GM21390 (cell line): ENCODE results near the gene RABEP2.
"Not testable (repeated sequence)": the region's sequence is repeated elsewhere in the genome, so short reads cannot be mapped to it uniquely, and the experiment has no call there.

Experiments used
- ATAC-seq: cut with Tn5 transposase; IDR thresholded peaks from one replicate; pipeline ENCODE4 v1.9.1; 2021; ENCODE audit not compliant: unreplicated experiment

RABEP2 gene

DNA sequence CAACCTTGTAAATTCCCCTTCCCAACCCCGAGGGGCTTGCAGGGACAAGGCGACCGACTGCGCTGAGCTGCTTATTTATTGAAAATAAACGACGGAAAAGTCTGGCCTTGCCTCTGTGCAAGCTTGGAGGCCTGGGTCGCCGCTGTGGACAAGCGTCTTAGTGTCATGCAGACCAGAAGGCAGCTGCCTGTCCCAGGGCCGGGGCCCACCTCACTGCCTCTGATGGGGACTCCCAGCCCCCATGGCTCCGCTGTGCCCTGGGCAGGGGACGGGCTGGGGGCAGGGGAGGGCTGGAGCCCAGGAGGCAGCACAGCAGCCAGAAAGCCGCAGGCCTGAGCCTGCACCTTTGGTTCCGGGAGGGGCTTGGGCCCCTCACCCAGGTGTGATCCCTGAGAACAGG is 20.7 kb downstream of the RABEP2 start:
- ATAC-seq: no peak

DNA sequence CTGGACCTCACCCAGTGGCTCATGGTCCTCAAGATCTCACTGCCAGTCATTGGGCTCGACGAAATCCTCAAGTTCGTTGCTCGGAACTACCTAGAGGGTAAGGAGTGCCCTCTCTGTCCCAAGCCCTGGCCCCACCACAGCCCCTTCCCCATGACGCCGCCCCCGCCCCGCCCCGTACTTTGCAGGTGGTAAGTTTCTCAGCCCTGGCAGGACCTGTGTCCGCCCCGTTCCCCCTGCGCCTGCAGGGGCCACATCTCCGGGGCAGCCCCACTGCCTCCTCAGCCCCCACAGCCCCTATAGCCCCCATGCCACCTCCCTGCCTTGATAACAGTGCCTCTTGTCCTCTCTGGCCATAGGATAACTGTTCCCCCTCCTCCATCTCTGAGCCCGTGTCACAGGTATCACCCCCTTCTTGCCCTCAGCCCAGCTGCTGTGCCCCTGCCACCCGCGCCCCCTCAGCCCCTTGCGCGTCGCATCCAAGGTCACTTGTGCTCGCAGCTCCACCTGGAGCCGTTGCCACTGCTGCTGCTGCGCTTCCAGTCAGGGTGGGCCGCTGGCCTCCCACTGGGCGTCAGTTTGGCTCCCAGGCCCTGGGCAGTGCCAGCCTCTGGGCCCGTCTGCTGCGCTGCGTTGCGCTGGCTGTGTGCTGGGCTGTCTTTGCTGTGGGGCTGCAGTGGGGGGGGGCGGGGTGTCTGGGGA is 21.5 kb downstream of the RABEP2 start:
- ATAC-seq: no peak

DNA sequence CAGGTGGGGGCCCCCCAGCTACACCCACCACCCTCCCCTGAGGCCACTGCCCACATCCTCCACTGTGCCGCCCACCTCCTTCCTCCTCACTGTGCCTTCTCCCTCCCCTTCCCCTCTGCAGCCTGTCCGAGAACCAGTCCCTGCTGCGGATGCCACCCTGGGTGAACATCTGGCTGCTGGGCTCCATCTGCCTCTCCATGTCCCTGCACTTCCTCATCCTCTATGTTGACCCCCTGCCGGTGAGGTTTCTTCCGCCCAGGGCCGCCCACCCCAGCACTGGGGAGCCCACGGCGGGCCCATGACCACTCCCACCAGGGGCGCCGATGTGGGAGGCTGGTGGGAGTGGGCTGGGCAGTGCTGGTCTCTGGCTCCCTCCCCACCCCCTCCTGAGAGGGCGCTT is 22.1 kb downstream of the RABEP2 start:
- ATAC-seq: no peak

DNA sequence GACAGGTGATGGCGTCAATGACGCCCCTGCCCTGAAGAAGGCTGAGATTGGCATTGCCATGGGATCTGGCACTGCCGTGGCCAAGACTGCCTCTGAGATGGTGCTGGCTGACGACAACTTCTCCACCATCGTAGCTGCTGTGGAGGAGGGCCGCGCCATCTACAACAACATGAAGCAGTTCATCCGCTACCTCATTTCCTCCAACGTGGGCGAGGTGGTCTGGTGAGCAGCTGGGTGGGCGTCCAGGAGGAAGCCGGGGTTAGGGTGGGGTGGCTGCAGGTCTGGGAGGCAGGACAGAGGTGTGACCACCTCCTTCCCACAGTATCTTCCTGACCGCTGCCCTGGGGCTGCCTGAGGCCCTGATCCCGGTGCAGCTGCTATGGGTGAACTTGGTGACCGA is 23.2 kb downstream of the RABEP2 start:
- ATAC-seq: no peak

DNA sequence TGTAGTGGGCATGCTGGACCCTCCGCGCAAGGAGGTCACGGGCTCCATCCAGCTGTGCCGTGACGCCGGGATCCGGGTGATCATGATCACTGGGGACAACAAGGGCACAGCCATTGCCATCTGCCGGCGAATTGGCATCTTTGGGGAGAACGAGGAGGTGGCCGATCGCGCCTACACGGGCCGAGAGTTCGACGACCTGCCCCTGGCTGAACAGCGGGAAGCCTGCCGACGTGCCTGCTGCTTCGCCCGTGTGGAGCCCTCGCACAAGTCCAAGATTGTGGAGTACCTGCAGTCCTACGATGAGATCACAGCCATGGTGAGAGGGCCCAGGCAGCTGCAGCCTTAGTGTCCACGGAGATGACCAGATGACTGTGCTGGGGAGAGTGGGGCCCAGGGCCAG is 24.4 kb downstream of the RABEP2 start:
- ATAC-seq: no peak

DNA sequence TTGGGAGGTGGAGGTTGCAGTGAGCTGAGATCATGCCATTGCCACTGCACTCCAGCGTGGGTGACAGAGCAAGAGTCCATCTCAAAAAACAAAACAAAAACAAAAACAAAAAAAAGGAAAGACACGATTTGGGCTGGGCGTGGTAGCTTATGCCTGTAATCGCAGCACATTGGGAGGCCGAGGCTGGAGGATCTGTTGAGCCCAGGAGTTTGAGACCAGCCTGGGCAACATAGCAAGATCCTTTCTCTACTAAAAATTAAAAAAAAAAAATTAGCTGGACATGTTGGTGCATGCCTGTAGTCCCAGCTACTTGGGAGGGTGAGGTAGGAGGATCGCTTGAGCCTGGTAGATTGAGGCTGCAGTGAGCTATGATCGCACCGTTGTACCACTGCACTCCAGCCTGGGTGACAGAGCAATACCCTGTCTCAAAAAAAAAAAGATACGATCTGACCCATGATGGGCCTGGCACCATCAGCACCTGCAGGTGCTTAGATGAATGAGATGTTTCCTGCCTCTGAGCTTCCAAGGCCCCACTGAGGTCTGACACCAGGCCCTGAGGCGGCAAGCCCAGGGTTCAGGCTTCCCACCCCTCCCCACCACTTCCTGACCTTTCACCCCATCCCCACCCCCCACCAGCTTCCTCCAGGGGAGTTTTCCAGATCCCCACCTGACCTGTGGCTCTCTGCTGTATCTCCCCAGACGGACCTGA is 25.0 kb downstream of the RABEP2 start:
- no peak for ATAC-seq

DNA sequence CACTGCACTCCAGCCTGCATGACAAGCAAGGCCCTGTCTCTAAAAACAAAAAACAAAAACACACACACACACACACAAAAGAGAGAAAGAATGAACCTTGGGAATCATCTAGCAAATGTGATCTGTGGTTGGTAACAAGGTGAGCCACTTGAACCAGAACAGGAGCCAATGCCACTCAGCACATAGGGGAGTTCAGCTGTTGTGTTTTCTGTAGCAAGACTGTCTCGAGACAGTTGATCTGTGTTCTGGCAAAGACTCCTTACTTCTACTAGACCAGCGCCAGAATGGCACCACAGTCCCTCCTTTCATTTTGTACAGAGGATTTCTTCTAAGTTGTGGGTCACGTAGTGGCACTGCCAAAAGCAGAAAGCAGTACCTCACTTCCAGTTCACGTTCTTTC is 26.1 kb downstream of the RABEP2 start:
- no peak for ATAC-seq

DNA sequence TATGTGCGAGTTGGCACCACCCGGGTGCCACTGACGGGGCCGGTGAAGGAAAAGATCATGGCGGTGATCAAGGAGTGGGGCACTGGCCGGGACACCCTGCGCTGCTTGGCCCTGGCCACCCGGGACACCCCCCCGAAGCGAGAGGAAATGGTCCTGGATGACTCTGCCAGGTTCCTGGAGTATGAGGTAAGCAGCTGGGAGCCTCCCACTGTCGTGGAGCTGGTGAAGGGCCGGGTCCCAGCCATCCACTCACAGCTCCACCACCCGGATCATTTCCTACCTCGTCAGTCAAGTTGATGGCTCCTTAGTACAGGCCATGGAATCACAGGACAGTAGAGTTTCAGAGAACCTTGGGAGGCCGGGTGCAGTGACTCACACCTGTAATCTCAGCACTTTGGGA is 26.8 kb downstream of the RABEP2 start:
- no peak for ATAC-seq

DNA sequence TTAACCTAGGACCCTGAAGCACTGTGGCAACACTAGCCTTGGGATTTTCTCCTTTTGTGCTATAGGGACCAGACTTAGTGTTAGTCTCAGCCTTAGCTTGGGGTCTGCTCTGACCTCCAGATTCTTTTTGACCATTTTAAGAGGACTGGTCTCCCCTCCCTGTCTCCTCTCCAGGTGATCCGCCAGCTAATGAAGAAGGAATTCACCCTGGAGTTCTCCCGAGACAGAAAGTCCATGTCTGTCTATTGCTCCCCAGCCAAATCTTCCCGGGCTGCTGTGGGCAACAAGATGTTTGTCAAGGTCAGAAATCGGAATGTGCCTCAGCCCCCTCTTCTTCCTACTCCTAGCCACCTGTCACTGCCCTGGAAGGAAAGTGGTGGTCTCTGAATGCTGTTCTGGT is 27.2 kb downstream of the RABEP2 start:
- no peak for ATAC-seq

DNA sequence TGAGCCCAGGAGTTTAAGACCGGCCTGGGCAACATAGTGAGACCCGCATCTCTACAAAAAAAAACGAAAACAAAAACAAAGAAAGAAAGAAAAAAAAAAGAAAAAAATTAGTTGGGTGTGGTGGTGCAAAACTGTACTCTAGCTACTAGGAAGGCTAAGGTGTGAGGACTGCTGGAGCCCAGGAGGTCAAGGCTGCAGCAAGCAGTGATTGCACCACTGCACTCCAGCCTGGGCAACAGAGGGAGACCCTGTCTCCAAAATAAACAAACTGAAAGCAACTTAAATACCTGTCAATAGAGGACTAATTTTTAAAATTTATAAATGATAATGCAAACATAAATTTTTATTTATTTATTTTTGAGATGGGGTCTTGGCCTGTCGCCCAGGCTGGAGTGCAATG is 29.4 kb downstream of the RABEP2 start:
- no peak for ATAC-seq

DNA sequence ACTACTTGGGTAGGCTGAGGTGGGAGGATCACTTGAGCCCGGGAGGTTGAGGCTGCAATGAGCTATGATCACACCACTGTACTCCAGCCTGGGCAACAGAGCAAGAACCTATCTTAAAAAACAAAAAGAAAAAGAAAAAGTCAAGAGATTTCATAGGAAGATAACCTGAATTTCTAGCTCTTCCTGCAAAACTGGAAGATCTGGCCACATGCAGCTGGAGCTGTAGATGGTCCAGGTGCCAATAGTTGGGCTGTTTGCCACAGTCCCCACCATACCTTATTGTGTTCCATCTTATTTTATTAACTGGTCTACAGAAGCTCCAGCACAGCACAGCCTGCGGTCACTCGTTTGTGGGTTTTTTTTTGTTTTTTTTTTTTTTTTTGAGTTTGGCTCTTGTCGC is 31.7 kb downstream of the RABEP2 start:
- no peak for ATAC-seq

DNA sequence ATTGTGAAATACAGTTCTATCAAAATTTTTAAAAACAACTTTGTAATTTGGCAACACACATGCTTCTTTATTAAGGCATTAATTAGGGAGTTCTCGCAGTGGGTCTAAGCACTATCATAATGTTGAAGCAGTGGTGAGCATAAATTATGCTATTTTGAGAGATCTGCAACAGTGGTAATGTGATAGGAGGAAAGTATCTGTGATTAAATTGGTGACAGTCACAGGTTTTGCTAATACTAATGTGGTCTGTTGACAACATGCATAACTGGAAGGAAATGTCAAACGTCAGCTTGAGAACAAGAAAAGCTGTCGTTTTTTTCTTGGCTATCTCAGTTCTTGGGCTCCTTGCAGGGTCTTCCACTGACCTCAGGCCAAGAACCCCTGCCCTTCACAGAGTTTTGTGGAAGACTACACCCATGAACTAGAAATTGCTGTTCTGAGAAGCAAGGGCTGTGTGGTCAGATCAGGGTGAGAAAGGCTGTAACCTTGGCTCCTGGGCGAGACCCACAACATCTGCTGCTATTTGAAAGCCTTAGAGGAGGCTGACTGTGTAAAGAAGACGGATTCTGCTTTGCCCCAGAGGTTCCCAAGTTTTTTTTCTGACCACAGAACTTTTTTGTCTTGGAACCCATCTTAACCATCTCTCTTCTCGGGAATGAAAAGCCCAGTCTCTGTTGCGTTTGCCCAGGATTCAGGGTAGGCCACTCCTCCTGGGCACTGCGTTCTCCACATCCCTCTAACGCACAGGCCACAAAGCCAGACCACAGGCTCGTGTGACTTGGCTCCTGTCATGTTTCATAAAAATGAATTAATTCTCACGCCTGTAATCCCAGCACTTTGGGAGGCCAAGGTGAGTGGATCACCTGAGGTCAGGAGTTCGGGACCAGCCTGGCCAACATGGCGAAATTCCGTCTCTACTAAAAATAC is 32.8 kb downstream of the RABEP2 start:
- no peak for ATAC-seq

DNA sequence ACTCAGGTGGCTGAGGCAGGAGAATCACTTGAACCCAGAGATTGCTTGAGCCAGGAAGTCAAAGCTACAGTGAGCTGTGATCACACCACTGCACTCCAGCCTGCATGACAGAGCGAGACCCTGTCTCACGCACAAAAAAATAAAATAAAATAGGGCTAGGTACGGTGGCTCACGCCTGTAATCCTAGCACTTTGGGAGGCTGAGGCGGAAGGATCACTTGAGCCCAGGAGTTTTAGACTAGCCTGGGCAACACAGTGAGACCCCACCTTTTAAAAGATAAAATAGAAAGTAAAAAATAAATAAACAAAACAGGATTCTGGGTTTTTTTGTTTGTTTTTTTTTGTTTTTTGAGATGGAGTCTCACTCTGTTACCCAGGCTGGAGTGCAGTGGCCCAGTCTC is 34.7 kb downstream of the RABEP2 start:
- ATAC-seq: not testable (repeated sequence)

DNA sequence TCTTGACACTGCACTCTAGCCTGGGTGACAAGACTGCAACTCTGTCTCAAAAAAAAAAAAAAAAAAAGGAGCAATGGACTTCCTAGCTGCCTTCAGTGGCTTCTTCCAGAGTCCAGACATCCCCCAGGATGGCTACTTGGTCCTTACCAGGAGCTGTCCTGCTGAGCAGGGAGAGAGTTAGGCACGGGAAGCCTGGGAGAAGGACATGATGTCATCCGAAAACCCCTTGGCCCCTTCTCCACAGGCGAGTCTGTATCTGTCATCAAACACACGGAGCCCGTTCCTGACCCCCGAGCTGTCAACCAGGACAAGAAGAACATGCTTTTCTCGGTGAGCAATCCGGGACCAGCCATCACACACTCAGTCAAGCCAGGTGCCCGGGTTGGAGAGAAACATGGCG is 38.1 kb downstream of the RABEP2 start:
- no peak for ATAC-seq

DNA sequence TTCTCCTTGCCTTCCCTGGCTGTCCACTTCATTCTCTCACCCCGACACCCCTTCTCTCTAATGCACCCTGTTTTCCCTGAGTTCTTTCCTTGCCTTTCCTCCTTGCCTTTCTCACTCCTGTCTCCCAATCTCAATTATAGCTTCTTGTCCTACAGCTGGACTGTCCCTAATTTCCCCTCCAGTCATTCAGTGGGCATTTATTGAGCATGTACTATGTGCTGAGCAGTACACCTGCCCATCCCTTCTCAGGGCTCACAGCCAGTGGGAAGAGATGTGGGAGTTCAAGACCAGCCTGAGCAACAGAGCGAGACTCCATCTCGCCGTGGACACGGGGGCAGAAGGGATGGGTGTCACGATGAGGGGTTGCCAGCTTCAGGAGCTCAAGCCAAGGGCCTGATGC is 41.0 kb downstream of the RABEP2 start:
- no peak for ATAC-seq

DNA sequence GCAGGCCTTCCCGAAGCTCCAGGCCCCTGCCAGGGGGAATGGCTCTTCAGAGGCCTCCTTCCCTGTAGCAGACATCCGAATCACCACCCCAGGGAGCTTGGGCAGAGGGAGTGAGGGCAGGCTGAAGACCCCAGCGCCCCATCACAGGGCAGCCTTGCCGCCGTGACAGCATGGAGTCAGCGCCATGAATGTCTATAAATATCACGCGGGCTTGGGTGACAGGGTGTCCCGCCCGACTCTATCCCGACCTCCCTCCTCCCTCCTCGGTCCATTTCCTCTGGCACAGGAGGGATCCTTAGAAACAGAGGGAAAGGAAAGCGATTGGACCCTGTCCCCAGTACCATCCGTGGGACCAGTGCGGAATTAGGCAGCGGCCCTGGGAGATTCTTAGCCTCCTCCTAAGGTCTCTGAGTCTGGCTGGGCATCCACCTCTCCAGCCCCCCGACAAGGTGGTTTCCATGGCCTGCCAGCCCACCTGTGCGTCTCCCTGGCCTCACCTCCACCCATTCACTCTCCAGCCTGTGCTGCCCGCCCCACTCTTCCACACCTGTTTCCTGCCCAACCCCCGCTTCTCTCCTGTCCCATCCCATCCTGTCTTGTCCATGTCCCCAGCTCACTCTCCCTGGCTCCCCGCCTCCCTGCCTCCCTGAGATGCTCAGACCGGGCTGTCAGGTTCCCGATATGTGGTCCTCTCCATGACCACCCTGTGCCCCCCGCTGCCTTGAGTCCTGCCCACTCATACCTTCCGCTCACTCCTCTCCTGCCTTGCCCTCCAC is 41.6 kb downstream of the RABEP2 start:
- ATAC-seq: no peak

DNA sequence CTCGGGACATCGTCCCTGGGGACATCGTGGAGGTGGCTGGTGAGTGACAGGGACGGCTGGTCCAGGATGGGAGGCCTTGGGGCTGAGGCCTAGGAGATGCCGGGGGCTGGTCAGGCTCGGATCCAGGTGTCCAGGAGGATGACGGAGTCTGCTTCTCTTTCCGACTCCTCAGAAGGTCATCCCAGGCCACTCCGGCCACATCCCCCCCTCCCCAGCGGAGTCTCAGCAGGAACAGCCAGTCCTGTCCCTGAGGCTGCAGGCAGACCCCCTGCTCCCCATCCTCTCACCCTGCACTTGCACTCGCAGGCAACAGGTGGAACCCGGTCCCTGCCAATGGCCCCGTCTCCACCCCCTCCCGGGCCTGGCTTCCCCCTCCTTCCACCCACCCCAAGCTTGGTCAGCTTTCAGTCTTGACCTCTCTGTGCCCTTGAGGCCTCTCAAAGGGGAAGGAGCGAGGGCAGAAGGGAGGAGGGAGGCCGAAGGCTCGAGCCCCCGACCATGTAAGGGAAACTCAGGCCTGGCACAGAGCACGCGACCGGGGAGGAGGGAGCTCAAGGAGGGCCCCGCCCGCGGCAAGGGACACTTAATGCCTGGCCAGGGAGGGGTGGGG is 42.4 kb downstream of the RABEP2 start:
- no peak for ATAC-seq

DNA sequence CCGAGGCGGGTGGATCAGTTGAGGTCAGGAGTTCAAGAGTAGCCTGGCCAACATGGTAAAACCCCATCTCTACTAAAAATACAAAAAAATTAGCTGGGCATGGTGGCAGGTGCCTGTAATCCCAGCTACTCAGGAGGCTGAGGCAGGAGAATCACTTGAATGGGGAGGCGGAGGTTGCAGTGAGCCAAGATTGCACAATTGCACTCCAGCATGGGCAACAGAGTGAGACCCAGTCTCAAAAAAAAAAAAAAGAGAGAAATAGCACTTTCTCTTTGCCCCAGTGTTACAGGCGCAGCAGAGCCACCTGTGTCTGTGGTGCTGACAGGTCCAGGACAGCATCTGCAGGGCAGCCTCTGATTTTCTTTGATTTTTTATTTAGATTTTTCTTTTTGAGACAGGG is 43.5 kb downstream of the RABEP2 start:
- ATAC-seq: not testable (repeated sequence)

DNA sequence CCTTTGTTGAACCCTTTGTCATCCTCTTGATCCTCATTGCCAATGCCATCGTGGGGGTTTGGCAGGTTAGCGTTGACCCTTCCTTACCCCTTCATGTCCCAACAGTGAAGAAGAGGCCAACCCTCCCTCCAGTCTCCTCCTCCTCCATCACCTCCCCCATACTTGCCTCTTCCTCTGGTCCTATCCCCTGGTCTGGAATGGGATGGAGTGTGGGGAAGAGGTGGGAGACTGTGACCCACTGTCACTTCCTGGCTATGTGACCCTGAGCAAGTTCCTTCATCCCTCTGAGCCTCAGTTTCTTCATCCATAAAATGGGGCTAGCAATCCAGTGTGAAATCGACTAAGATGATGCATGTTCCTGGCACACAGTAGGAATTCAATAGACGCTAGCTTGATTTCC is 44.1 kb downstream of the RABEP2 start:
- ATAC-seq: no peak

DNA sequence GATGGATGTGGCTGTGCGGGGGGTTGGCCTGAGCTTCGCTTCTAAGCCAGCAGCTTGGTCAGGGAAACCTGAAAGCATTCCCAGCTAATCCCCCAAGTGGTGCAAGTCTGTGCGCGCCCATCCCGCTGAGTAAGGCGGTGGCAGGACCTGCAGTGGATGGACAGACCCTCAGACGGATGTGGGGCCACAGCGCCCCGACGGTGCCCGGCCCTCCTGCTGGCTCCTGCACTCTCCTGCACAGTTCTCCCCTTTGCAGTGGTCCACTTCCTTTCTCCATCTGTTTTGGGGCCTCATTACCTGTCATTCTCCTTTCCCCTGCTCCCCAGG is 44.5 kb downstream of the RABEP2 start:
- ATAC-seq: no peak
